Adrenal gland (tissue), 5 donors: Measurements from ENCODE around the gene UTP11.

Source experiments
- CTCF ChIP-seq, 6 experiments: fragments of 450-650 bp in 4 of 6; fragments of 200-600 bp in 2 of 6; sonication (generic) in 1 of 6; IDR thresholded peaks; 1 replicate in 5 of 6; 2 replicates in 1 of 6; pipeline versions ENCODE4 v1.5.1 to v1.8.0; 2016 to 2021; ENCODE audit warnings: antibody characterized with exemption in 6 of 6, mild to moderate bottlenecking in 2 of 6, moderate library complexity in 1 of 6
- POLR2A ChIP-seq, 2 donors: fragments of 450-650 bp; IDR thresholded peaks; one replicate each; pipeline ENCODE4 v1.6.1; 2017; ENCODE audit warnings: antibody characterized with exemption in 2 of 2, mild to moderate bottlenecking in 2 of 2, moderate library complexity in 1 of 2
- donor health status: DM: no; HTN: no; CAD: no.

DNA sequence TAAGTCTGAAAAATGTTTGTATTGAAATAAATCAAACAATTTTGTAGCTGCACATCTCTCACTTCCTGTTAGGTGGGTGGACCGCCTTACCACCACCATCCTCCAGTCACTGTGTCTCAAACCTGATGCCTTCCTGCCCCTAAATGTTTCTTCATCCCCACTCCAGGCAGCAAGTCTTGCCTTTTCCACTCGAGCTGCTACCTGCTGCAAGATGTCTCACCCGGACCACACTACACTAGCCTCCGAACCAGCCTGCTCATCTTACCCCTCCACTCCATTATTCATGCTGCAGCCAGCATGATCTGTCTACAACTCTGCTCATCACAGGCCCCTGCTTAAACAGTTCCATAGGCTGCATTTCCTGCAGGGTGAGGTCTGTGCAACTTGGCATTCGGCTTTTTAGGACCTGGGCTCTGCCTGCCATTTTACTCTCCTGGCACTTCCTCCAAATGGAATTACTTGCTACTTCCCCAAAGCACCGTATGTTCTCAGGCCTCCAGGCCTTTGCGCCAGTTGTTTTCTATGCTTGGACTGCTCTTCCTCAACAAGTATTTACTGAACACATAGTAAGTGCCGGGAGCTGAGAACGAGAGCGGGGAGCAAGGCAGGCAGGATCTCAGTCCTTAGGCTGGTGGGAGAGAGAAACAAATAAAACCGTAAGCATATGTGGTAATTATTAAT is 17.5 kb upstream of the UTP11 start:
- TF ChIP-seq POLR2A (IDR thresholded peaks at IDR 0.05) (no peak), CTCF (IDR thresholded peaks at IDR 0.05) (no peak)
